ENCODE results near the gene AGAP2.

Gene AGAP2

GRCh38 chr12:57755194-57755453 is 16.6 kb upstream of the AGAP2 start:
- no peak overlapping the region for H3K27ac Mint-ChIP-seq
- peak overlapping the region; percentile 85 for H3K4me3 Mint-ChIP-seq
- peaks cover 45 to 66% of the 10 kb centered on the region in 2 donors for H3K4me1 Mint-ChIP-seq (ENCODE audit: low read depth in 2 of 2)
- H3K9me3 Mint-ChIP-seq, result no peaks in the 10 kb centered on the region
- DNase-seq (no peak), ATAC-seq (replicated peaks) (no peak)
- H3K27me3 Mint-ChIP-seq, result no peaks in the 10 kb centered on the region
- H3K36me3 Mint-ChIP-seq (ENCODE audit: insufficient read depth), result peaks cover 29% of the 10 kb centered on the region

- DNase-seq (peak; percentile 62 to 75 (median 72)), ATAC-seq (replicated peaks) (peak; percentile 31)
- peak within 1 kb of the TSS; percentile 85 to 86 for H3K4me3 Mint-ChIP-seq
- peak within 1 kb of the TSS; percentile 86 to 89 for H3K27ac Mint-ChIP-seq
- H3K36me3 Mint-ChIP-seq (ENCODE audit: insufficient read depth), result peaks cover 29% of the 10 kb centered on the region
- no peaks in the 10 kb centered on the region for H3K27me3 Mint-ChIP-seq
- H3K4me1 Mint-ChIP-seq (ENCODE audit: low read depth in 2 of 2), result peaks cover 42 to 64% of the 10 kb centered on the region in 2 donors
- H3K9me3 Mint-ChIP-seq, result no peaks in the 10 kb centered on the region
Observed at GRCh38 chr12:57754411-57755193, 16.1 kb upstream of the AGAP2 start, which contains the start of gene MARCHF9. Gene MARCHF9 (plus strand): TSS chr12:57755103. CDS start chr12:57755529, 426 bp downstream.

- H3K4me1 Mint-ChIP-seq (ENCODE audit: low read depth in 2 of 2), result peaks cover 37 to 57% of the 10 kb centered on the region in 2 donors
- no peaks in the 10 kb centered on the region for H3K27me3 Mint-ChIP-seq
- H3K4me3 Mint-ChIP-seq, result peak overlapping the region; percentile 82 to 86
- no peak for ATAC-seq (replicated peaks)
- peaks cover 32% of the 10 kb centered on the region for H3K36me3 Mint-ChIP-seq (ENCODE audit: insufficient read depth)
- DNase-seq, result no peak
- no peaks in the 10 kb centered on the region for H3K9me3 Mint-ChIP-seq
- H3K27ac Mint-ChIP-seq, result peak overlapping the region; percentile 86 to 89
Observed at GRCh38 chr12:57753756-57754337, 15.3 kb upstream of the AGAP2 start.

- H3K4me3 Mint-ChIP-seq, result peak overlapping the region; percentile 84 to 96
- peaks cover 39% of the 10 kb centered on the region for H3K36me3 Mint-ChIP-seq (ENCODE audit: insufficient read depth)
- H3K4me1 Mint-ChIP-seq (ENCODE audit: low read depth in 2 of 2), result peaks cover 37 to 57% of the 10 kb centered on the region in 2 donors
- H3K27me3 Mint-ChIP-seq, result no peaks in the 10 kb centered on the region
- H3K27ac Mint-ChIP-seq, result peak overlapping the region; percentile 86 to 89
- ATAC-seq (replicated peaks), result no peak
- no peak for DNase-seq
- no peaks in the 10 kb centered on the region for H3K9me3 Mint-ChIP-seq
Observed at GRCh38 chr12:57752668-57753000, 14.1 kb upstream of the AGAP2 start.

GRCh38 chr12:57751788-57752667 is 13.5 kb upstream of the AGAP2 start, which contains the start of gene CDK4:
Gene CDK4 (minus strand): TSS chr12:57752310. CDS start chr12:57751717, 593 bp downstream.
- peaks cover 41% of the 10 kb centered on the region for H3K36me3 Mint-ChIP-seq (ENCODE audit: insufficient read depth)
- DNase-seq (peak; percentile 98 to 99 (median 99)), ATAC-seq (replicated peaks) (peak; percentile 79)
- peak within 1 kb of the TSS; percentile 84 to 96 for H3K4me3 Mint-ChIP-seq
- H3K4me1 Mint-ChIP-seq (ENCODE audit: low read depth in 2 of 2), result peaks cover 36 to 55% of the 10 kb centered on the region in 2 donors
- H3K9me3 Mint-ChIP-seq, result no peaks in the 10 kb centered on the region
- peak within 1 kb of the TSS; percentile 86 to 89 for H3K27ac Mint-ChIP-seq
- H3K27me3 Mint-ChIP-seq, result no peaks in the 10 kb centered on the region

GRCh38 chr12:57751432-57751787 is 12.9 kb upstream of the AGAP2 start:
- Mint-ChIP-seq H3K27me3 (no peaks in the 10 kb centered on the region), H3K4me3 (peak overlapping the region; percentile 84 to 96), H3K9me3 (no peaks in the 10 kb centered on the region), H3K36me3 (ENCODE audit: insufficient read depth) (peaks cover 43% of the 10 kb centered on the region), H3K4me1 (ENCODE audit: low read depth in 2 of 2) (peaks cover 31 to 49% of the 10 kb centered on the region in 2 donors), H3K27ac (peak overlapping the region; percentile 86 to 89)
- DNase-seq, result no peak
- ATAC-seq (replicated peaks), result no peak

GRCh38 chr12:57750561-57751431 is 12.3 kb upstream of the AGAP2 start:
- Mint-ChIP-seq H3K4me3 (peak overlapping the region; percentile 84 to 96), H3K27me3 (no peaks in the 10 kb centered on the region), H3K36me3 (ENCODE audit: insufficient read depth) (peaks cover 40% of the 10 kb centered on the region), H3K9me3 (no peaks in the 10 kb centered on the region), H3K27ac (peak overlapping the region; percentile 86 to 89), H3K4me1 (ENCODE audit: low read depth in 2 of 2) (peaks cover 28 to 49% of the 10 kb centered on the region in 2 donors)
- DNase-seq (no peak), ATAC-seq (replicated peaks) (no peak)

GRCh38 chr12:57749061-57749460 is 10.5 kb upstream of the AGAP2 start:
- no peak overlapping the region for H3K4me3 Mint-ChIP-seq
- H3K27me3 Mint-ChIP-seq, result no peaks in the 10 kb centered on the region

GRCh38 chr12:57746025-57746424 is 7.5 kb upstream of the AGAP2 start:
- peak overlapping the region; percentile 96 for H3K4me3 Mint-ChIP-seq
- ATAC-seq (replicated peaks) (no peak), DNase-seq (no peak)
- no peaks in the 10 kb centered on the region for H3K9me3 Mint-ChIP-seq
- H3K36me3 Mint-ChIP-seq (ENCODE audit: insufficient read depth), result peaks cover 55% of the 10 kb centered on the region
- H3K4me1 Mint-ChIP-seq (ENCODE audit: low read depth in 2 of 2), result peaks cover 34 to 43% of the 10 kb centered on the region in 2 donors
- peak overlapping the region; percentile 94 to 96 for H3K27ac Mint-ChIP-seq
- H3K27me3 Mint-ChIP-seq, result no peaks in the 10 kb centered on the region

More at GRCh38 chr12:57749061-57749460, 10.5 kb upstream of the AGAP2 start:
- peaks cover 36 to 58% of the 10 kb centered on the region in 2 donors for H3K4me1 Mint-ChIP-seq (ENCODE audit: low read depth in 2 of 2)
- H3K9me3 Mint-ChIP-seq, result no peaks in the 10 kb centered on the region
- H3K36me3 Mint-ChIP-seq (ENCODE audit: insufficient read depth), result peaks cover 55% of the 10 kb centered on the region
- ATAC-seq (replicated peaks) (no peak), DNase-seq (no peak)
- H3K27ac Mint-ChIP-seq, result peak overlapping the region in 1 of 2 donors; percentile 52

- Mint-ChIP-seq H3K27me3 (no peaks in the 10 kb centered on the region), H3K27ac (peak overlapping the region; percentile 94 to 96), H3K9me3 (no peaks in the 10 kb centered on the region), H3K4me1 (ENCODE audit: low read depth in 2 of 2) (peaks cover 39 to 44% of the 10 kb centered on the region in 2 donors), H3K4me3 (peak overlapping the region; percentile 96), H3K36me3 (ENCODE audit: insufficient read depth) (peaks cover 61% of the 10 kb centered on the region)
- DNase-seq, result no peak
- ATAC-seq (replicated peaks), result no peak
Observed at GRCh38 chr12:57745485-57745881, 6.9 kb upstream of the AGAP2 start.

GRCh38 chr12:57744777-57745484 is 6.4 kb upstream of the AGAP2 start, which contains the start of gene TSPAN31:
Gene TSPAN31 (plus strand): TSS chr12:57745039. CDS start chr12:57745155, 116 bp downstream.
- ATAC-seq (replicated peaks), result peak; percentile 73
- H3K36me3 Mint-ChIP-seq (ENCODE audit: insufficient read depth), result peaks cover 66% of the 10 kb centered on the region
- H3K4me3 Mint-ChIP-seq, result peak within 1 kb of the TSS; percentile 96
- peak; percentile 89 to 93 (median 91) for DNase-seq
- peaks cover 37 to 46% of the 10 kb centered on the region in 2 donors for H3K4me1 Mint-ChIP-seq (ENCODE audit: low read depth in 2 of 2)
- no peaks in the 10 kb centered on the region for H3K9me3 Mint-ChIP-seq
- no peaks in the 10 kb centered on the region for H3K27me3 Mint-ChIP-seq
- H3K27ac Mint-ChIP-seq, result peak within 1 kb of the TSS; percentile 94 to 96

GRCh38 chr12:57744194-57744776 is 5.7 kb upstream of the AGAP2 start:
- peak overlapping the region; percentile 96 for H3K4me3 Mint-ChIP-seq
- H3K27me3 Mint-ChIP-seq, result no peaks in the 10 kb centered on the region
- ATAC-seq (replicated peaks), result peak; percentile 31
- H3K36me3 Mint-ChIP-seq (ENCODE audit: insufficient read depth), result peaks cover 70% of the 10 kb centered on the region
- H3K27ac Mint-ChIP-seq, result peak overlapping the region; percentile 94 to 96
- DNase-seq, result peak; percentile 66 to 71 (median 68)
- no peaks in the 10 kb centered on the region for H3K9me3 Mint-ChIP-seq
- peaks cover 43 to 51% of the 10 kb centered on the region in 2 donors for H3K4me1 Mint-ChIP-seq (ENCODE audit: low read depth in 2 of 2)

Data from effector memory CD8-positive, alpha-beta T cell (primary cell).